ENCODE measurements around the gene VPS26C.
"Not testable (repeated sequence)": the region's sequence is repeated elsewhere in the genome, so short reads cannot be mapped to it uniquely, and the experiment has no call there.

VPS26C gene

DNA sequence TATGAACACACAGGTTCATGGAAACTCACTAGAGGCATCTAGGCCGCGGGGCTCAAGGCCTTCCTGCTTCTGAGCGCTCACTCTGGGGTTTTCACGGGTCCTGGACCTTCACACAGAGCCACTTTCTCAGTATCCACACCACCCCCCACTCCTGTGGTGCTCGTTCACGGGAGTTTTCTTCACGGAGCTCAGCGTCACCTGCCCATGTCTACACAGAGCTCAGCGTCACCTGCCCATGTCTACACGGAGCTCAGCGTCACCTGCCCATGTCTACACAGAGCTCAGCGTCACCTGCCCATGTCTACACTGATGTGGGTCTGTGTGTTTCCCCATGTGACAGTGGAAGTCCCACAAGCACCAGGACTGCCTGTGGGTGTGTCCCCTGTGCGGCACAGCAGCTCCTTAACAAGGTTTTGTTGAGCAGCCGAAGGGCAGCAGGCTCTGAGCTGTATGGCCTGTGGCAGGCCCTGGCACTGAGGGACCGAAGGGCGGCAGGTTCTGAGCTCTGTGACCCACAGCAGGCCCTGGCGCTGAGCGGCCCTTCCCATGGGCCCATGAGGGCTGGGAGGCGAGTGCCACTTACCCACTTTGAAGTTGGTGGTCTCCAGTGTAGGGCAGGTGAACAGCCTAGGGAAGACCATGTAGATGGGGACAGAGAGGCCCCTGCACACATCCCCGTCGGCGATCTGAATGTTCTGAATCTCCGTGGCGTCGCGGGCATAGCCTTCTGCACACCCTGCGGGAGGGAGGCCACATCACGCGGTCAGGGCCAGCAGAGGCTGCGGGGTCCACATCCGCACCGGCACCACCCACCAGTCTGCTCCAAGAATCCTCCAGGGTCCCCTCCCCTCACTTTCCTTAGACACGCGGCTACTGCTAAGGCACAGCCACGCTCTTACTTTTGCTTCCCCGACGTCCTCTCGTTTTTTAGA is 39.8 kb downstream of the VPS26C start:
- peaks cover 96% of the 10 kb centered on the region for H3K36me3 ChIP-seq
- H3K4me3 ChIP-seq (ENCODE audit: low read depth, low read length) = no peak overlapping the region
- H3K9me3 ChIP-seq (ENCODE audit: severe bottlenecking) = no peaks in the 10 kb centered on the region
- no peak overlapping the region for H3K27ac ChIP-seq
- TF ChIP-seq, protein P1, sequence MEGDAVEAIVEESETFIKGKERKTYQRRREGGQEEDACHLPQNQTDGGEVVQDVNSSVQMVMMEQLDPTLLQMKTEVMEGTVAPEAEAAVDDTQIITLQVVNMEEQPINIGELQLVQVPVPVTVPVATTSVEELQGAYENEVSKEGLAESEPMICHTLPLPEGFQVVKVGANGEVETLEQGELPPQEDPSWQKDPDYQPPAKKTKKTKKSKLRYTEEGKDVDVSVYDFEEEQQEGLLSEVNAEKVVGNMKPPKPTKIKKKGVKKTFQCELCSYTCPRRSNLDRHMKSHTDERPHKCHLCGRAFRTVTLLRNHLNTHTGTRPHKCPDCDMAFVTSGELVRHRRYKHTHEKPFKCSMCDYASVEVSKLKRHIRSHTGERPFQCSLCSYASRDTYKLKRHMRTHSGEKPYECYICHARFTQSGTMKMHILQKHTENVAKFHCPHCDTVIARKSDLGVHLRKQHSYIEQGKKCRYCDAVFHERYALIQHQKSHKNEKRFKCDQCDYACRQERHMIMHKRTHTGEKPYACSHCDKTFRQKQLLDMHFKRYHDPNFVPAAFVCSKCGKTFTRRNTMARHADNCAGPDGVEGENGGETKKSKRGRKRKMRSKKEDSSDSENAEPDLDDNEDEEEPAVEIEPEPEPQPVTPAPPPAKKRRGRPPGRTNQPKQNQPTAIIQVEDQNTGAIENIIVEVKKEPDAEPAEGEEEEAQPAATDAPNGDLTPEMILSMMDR (IDR thresholded peaks at IDR 0.05; ENCODE audit: low read depth, low read length) = no peak
- DNase-seq = no peak
- no peaks in the 10 kb centered on the region for H3K27me3 ChIP-seq (ENCODE audit: insufficient read depth, low read depth, severe bottlenecking)

- Histone ChIP-seq H3K4me3 (ENCODE audit: low read depth, low read length) (no peak overlapping the region), H3K9me3 (ENCODE audit: severe bottlenecking) (no peaks in the 10 kb centered on the region), H3K36me3 (peaks cover 86% of the 10 kb centered on the region), H3K27ac (no peak overlapping the region), H3K27me3 (ENCODE audit: insufficient read depth, low read depth, severe bottlenecking) (no peaks in the 10 kb centered on the region)
- DNase-seq = no peak
- TF ChIP-seq, protein P1 (IDR thresholded peaks at IDR 0.05; ENCODE audit: low read depth, low read length) = no peak
Observed at GRCh38 chr21:37226041-37226920, 40.9 kb downstream of the VPS26C start.

DNA sequence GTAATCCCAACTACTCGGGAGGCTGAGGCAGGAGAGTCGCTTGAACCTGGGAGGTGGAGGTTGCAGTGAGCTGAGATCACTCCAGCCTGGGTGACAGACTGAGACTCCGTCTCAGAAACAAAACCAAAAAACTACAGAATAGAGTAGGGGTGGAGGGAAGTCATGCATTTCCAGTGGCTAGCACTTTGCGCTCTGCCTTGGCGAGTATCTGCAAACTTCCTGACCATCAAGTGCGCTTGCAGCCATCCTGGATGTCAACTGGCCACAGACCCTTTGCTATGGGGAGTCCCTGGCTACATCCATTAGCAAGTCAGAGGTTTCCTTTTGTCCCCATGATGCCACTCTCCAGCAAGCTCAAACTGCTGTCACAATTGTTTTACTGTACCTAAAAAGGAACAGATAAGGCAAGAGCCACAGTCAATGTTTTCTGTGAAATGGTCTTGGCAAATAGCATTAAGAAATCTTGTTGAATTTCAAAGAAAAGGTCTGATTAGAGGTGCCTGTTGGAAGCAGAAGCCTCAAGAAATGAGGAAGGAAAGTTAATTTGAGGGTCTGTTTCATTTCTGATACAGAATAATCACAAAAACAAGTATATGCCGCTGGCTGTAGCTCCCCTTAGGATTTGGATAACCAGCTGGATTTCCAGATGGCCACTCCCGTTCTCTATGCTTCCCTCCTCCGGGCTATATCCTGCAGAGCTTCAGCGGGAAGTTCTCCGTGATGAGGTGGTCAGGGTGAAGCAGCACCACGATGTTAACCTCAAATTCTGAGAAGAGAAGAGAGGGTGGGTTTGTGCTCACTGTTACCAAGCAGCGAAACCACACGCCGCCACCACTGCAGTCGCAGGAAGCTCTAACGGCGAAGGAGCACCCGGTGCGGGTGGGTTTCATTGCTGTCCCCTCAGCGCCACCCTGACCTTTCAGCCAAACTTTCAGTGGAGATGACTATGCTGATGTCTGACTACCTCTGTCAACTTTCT is 42.0 kb downstream of the VPS26C start:
- H3K9me3 ChIP-seq (ENCODE audit: severe bottlenecking) = no peaks in the 10 kb centered on the region
- no peak overlapping the region for H3K27ac ChIP-seq
- TF ChIP-seq, protein P1 (IDR thresholded peaks at IDR 0.05; ENCODE audit: low read depth, low read length) = no peak
- H3K27me3 ChIP-seq (ENCODE audit: insufficient read depth, low read depth, severe bottlenecking) = no peaks in the 10 kb centered on the region
- DNase-seq = no peak
- no peak overlapping the region for H3K4me3 ChIP-seq (ENCODE audit: low read depth, low read length)
- H3K36me3 ChIP-seq = peaks cover 74% of the 10 kb centered on the region

DNA sequence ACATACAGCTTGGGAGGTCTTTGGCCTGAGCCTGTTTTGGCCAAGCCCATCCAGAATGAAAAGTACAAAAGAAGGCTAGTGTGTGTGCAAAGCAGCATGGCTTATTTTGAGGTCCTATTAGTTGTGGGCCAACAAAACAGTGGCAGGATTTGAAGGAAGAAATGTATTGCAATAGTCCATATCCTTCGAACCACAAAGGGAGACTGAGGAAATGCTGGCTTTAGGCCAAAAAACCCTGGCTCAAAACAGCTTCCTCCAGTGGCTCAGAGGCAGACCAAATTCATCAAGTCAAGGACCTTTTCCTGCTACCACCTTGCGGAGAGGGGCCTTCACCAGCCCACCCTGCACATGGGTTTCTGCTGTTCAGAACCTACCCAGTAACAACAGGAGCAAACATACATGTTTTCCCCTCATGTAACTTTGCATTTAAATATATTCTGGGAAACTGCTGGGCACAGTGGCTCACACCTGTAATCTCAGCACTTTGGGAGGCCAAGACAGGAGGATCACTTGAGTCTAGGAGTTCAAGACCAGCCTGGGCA is 43.3 kb downstream of the VPS26C start:
- TF ChIP-seq, protein P1 (IDR thresholded peaks at IDR 0.05; ENCODE audit: low read depth, low read length) = no peak
- H3K27me3 ChIP-seq (ENCODE audit: insufficient read depth, low read depth, severe bottlenecking) = no peaks in the 10 kb centered on the region
- H3K9me3 ChIP-seq (ENCODE audit: severe bottlenecking) = no peaks in the 10 kb centered on the region
- H3K27ac ChIP-seq = no peak overlapping the region
- DNase-seq = no peak
- H3K36me3 ChIP-seq = peaks cover 62% of the 10 kb centered on the region
- no peak overlapping the region for H3K4me3 ChIP-seq (ENCODE audit: low read depth, low read length)

DNA sequence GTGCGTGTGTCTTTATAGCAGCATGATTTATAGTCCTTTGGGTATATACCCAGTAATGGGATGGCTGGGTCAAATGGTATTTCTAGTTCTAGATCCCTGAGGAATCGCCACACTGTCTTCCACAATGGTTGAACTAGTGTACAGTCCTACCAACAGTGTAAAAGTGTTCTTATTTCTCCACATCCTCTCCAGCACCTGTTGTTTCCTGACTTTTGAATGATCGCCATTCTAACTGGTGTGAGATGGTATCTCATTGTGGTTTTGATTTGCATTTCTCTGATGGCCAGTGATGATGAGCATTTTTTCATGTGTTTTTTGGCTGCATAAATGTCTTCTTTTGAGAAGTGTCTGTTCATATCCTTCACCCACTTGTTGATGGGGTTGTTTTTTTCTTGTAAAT is 44.9 kb downstream of the VPS26C start:
- H3K27me3 ChIP-seq (ENCODE audit: insufficient read depth, low read depth, severe bottlenecking); DNase-seq; H3K9me3 ChIP-seq (ENCODE audit: severe bottlenecking); H3K27ac ChIP-seq; H3K4me3 ChIP-seq (ENCODE audit: low read depth, low read length): not testable (repeated sequence)
- peaks cover 45% of the 10 kb centered on the region for H3K36me3 ChIP-seq
